ENCODE measurements around the gene APCDD1.

APCDD1 gene

GRCh38 chr18:10454681-10455557 lies 484 bp downstream of the APCDD1 start:
- TF ChIP-seq, protein P1, sequence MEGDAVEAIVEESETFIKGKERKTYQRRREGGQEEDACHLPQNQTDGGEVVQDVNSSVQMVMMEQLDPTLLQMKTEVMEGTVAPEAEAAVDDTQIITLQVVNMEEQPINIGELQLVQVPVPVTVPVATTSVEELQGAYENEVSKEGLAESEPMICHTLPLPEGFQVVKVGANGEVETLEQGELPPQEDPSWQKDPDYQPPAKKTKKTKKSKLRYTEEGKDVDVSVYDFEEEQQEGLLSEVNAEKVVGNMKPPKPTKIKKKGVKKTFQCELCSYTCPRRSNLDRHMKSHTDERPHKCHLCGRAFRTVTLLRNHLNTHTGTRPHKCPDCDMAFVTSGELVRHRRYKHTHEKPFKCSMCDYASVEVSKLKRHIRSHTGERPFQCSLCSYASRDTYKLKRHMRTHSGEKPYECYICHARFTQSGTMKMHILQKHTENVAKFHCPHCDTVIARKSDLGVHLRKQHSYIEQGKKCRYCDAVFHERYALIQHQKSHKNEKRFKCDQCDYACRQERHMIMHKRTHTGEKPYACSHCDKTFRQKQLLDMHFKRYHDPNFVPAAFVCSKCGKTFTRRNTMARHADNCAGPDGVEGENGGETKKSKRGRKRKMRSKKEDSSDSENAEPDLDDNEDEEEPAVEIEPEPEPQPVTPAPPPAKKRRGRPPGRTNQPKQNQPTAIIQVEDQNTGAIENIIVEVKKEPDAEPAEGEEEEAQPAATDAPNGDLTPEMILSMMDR (IDR thresholded peaks at IDR 0.05; ENCODE audit: borderline replicate concordance, insufficient read depth, low read depth, low read length), result no peak
- no peak overlapping the region for H3K4me3 ChIP-seq (ENCODE audit: low read depth, low read length)

GRCh38 chr18:10455726-10456453 lies 1.5 kb downstream of the APCDD1 start:
- H3K4me3 ChIP-seq (ENCODE audit: low read depth, low read length), result no peak overlapping the region
- TF ChIP-seq, protein P1 (IDR thresholded peaks at IDR 0.05; ENCODE audit: borderline replicate concordance, insufficient read depth, low read depth, low read length), result no peak

DNA sequence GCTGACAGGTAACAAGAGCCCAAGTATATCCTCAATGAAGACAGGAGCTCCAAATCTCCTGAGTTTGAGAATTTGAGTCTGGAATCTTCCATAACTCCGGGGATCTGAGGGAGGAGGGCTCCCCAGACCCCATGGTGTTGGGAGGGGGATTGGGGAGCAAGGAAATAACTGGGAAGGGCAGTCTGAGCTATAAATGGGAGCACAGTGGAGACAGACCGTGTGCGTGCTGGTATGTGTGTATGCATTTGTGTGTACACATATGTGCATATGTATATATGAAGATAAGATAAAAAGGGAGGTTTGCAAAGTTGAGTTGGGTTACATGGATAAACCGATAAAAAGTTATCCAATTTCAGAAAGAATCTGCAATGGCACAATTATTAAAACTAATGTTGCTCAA lies 2.3 kb downstream of the APCDD1 start:
- TF ChIP-seq, protein P1 (IDR thresholded peaks at IDR 0.05; ENCODE audit: borderline replicate concordance, insufficient read depth, low read depth, low read length), result no peak
- H3K4me3 ChIP-seq (ENCODE audit: low read depth, low read length), result no peak overlapping the region

- H3K4me3 ChIP-seq (ENCODE audit: low read depth, low read length), result no peak overlapping the region
- TF ChIP-seq, protein P1 (IDR thresholded peaks at IDR 0.05; ENCODE audit: borderline replicate concordance, insufficient read depth, low read depth, low read length), result no peak
Measured at GRCh38 chr18:10457128-10457527, 2.7 kb downstream of the APCDD1 start.

DNA sequence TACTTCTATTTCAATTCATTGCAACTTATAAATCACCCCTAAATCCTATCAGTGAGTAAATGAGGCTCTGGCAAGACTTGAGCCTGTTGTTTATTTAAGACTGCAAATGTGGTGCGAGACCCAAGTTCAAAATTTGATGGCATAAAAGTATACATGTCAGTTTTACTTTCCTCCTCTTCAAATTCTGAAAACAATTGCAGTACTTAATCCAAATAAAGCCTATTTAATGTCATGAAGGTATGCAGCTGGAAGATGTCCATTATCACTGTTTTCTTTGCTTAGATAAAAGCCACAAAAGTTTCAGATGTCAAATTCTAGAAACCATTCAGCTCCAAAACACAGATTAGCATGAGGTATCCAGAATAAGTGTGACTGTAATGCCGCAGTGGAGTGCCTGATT lies 3.3 kb downstream of the APCDD1 start:
- H3K4me3 ChIP-seq (ENCODE audit: low read depth, low read length), result no peak overlapping the region
- TF ChIP-seq, protein P1 (IDR thresholded peaks at IDR 0.05; ENCODE audit: borderline replicate concordance, insufficient read depth, low read depth, low read length), result no peak

DNA sequence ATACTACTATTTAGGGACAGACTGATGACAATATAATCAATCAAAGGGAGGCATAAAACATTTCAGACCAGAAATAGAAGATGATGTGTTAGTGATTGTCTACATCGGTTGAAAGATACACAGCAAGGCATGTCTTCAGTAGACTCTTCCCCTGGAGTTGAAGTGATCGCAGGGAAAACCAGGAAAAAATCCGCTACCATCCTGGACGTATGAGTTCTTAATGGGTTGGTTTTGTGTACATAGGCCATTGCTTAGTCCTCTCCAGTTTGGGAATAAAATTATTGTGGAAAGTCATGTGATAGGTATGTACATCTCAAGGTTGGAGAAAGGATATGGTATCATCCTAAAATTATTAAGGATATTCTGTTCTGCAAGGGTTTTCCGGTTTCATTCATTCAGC lies 4.3 kb downstream of the APCDD1 start:
- TF ChIP-seq, protein P1 (IDR thresholded peaks at IDR 0.05; ENCODE audit: borderline replicate concordance, insufficient read depth, low read depth, low read length), result no peak
- no peak overlapping the region for H3K4me3 ChIP-seq (ENCODE audit: low read depth, low read length)
